GM21737 (cell line): ENCODE results near the gene RIMKLB.
"Not testable (repeated sequence)": the region's sequence is repeated elsewhere in the genome, so short reads cannot be mapped to it uniquely, and the experiment has no call there.

ENCODE experiments used
- ATAC-seq: cut with Tn5 transposase; IDR thresholded peaks from one replicate; pipeline ENCODE4 v1.9.1; 2021; ENCODE audit warnings: mild to moderate bottlenecking, moderate library complexity; ENCODE audit not compliant: unreplicated experiment

The RIMKLB gene

DNA sequence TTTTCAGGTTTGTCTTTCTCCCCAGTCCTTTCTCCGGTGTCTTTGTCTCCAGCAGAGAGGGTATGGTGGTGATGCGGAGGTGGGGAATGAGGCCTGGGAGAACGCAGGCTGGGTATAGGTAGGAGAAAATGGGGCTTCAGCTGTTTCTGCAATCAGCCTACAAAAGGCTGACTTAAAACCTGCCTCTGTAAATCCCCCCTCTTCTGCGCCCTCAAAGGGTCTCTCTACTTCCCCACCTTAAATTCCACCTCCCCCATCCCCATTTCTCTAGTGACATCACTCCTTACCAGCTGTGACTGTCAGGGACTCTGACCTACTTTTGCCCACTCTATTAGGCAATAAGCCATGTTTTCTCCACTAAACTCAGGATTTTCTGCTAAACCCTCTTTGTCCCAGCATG, 8.1 kb upstream of the RIMKLB start:
- ATAC-seq, result no peak

DNA sequence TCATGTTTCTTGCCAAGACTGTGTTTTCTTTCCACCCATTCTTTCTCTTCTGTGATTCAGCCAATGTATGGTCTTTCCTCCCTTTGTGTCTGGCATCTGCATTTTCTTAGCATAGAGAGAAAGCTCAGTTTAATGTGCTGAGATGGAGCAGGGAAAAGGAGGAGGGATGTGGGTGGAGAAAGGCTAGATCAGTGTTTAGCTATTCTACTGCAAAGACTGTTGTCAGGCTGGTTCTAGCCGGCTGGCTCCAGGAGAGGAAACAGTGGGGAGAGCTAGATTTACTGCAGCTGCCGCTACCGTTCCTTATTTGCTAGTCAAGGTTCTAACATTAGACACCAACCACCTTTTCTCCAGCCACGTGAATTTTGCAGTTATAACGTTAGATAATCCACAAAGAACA, 5.2 kb upstream of the RIMKLB start:
- no peak for ATAC-seq

DNA sequence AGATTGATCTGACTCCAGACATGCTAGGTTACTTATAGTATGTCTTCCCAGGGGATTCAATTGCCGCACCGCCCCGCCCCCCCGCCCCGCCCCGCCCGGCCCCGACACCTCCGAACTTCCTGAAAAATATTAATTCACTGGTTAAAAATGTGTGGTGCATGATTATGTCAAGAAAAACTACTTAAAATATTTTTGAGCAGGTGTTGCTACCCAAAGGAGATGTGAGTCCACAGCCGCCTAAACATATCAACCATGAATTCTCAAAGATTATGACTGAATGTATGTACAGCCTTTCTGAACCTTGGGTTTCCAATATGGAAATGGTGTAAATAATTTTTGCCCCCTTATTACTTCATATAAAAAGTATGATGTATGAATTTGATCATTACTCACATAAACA, 2.7 kb upstream of the RIMKLB start:
- no peak for ATAC-seq

DNA sequence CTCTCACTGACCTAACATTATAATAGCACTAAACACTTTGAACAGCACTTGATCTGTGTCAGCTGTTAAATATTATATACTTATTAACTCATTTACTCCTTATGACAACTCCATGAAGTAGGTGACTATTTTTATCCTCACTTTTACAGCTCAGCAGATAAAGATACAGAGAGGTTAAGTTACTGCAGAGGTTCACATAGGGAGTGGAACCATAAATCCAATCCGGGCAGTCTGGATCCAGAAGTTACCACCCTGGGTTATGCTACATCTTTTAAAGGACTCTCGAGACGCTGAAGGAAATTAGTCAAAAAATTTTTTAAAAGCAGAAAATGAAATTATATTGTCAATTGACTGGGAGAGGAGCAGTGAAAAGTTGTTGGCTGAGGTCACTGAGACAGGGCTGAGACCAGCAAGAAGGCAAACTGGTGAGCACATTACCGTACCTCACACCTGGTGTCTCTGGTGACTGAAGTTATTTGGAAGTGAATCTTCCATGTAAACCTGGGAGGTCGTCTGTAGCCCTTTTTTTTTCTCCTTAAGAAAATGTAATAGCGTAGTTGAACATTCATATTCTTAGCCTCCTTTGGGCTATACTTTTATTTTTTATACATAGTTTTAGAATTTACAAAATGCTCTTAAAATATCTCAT, 1.2 kb upstream of the RIMKLB start:
- no peak for ATAC-seq

DNA sequence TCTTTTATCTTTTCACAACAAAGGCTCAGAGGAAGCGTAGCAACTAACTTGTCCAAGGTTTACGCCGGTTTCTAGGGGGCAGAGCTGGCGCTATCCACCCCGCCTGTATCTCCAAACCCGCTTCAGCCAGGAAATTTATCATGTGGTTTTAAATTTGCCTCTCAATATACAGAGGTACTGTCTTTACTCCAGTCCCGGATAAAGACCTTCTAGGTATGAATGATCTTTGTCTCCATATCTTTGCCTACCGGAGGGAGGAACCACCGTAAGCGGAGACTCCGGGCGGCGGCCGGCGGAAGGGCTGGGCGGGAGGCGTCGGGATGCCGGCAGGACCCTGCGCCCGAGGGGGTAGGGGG, 693 bp upstream of the RIMKLB start:
- peak; percentile 7 for ATAC-seq

DNA sequence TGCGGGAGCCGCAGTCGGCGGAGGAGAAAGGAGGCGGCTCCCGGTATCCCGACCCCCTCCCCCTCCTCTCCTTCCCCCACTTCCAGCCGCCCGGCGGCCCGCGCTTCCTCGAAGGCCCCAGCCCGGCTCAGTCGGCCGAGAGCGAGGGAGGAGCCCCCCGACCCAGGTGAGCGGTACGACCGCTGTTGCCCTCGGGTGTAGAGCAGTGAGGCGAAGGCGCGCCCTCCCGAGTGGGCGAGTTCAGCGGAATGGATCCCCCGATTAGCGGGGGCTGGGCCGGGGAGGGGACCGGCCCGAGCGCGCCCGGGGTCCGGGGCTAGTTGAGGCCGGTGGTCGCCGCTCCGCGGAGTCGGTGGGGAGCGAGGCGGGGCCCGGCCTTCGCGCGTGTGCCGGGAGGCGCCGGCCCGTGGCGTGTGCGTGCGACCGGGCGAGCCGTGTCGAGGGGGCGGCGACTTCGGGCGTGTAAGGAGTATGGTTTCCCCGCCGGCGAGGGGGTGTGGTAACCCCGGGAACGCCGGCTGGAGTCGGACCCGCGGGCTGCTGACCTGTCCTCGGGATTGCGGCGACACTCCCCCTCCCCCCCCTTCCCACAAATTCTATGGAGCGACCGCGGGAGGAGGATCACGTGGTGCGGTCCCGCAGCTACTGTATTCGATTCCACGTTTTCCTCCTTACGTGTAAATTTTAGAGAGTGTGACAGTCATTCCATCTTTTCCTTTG, 501 bp downstream of the RIMKLB start:
- ATAC-seq, result peak; percentile 25

DNA sequence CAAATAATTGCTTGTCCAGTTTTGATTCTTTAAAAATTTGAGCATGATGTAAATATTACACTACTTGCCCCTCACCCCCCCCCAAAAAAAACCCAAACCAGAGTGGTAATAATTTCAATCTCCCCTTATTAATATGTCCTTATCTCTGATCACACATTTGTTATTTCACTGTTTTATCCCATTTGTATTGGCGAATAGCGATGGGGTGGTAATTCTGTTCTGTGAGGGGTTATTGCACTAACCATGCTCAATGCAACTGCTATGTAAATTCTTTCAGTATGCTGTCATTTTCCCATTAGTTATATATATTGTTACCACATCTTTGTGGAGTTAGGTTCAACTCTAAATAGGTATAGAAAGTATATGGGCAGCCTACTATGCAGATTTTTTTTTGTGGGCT, 1.1 kb downstream of the RIMKLB start:
- ATAC-seq, result no peak

DNA sequence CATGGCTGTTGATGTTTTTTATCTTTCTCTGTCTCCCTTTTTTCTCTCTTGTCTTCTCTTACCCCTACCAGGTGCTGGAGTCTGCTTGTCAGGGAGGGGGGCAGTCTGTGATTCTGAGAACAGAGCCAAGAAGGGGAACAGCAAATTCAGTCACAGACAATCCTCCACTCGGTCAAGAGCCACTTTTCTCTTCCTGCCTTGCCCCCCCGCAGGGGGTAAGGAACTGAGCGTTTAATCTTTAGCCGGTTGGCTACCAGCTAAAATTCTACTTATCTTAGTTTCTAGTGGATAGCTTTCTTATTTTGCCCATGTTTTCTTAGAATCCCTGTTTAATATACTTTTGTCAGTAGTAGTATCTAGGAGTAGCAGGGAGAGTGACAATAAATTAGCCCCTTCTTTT, 1.9 kb downstream of the RIMKLB start:
- no peak for ATAC-seq

DNA sequence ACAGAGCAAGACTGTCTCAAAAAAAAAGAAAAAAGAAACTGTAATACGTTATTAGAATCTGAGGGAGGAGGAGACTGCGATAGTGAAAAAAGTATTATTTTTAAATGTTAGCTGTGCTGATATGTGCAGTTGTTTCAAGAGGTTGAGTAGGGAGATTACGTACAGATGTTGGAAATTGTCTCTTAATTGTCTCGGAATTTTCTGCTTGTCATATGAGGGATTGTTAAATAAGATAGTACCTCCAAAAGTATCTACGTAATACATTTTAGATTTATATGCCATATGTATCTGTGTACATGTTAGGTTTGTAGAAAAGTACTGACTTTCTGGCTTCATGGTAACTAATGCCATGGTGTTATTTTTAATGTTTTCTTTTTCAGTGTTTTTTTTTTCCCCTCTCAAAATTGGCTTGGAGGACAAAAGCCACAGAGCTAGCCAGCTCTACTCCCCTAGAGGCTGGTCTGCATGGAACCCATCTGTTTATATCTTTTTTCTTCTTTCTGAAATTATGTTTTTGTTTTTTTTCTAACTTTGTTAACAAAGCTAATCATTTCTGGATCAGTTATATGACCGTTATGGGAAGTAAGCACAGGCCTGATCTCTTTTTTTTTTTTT, 3.4 kb downstream of the RIMKLB start:
- ATAC-seq, result no peak

DNA sequence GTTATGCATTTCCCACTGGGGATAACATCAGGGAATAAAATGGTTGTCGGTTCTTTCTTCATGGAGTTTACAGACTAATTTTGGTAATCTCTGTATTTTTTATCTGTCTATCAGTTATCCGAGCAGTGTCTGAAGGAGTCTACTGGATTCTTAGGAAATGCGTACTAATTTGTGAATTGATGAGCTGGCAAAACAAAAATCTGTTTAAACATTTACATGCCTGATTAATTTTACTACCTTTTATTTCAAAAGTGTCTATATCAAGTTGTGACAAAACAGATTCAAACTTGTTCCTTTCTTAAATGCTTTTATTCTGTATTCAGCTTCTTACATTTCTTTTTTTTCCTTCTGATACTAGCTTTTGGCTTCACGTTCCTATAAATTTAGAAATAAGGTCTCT, 4.4 kb downstream of the RIMKLB start:
- ATAC-seq, result no peak

DNA sequence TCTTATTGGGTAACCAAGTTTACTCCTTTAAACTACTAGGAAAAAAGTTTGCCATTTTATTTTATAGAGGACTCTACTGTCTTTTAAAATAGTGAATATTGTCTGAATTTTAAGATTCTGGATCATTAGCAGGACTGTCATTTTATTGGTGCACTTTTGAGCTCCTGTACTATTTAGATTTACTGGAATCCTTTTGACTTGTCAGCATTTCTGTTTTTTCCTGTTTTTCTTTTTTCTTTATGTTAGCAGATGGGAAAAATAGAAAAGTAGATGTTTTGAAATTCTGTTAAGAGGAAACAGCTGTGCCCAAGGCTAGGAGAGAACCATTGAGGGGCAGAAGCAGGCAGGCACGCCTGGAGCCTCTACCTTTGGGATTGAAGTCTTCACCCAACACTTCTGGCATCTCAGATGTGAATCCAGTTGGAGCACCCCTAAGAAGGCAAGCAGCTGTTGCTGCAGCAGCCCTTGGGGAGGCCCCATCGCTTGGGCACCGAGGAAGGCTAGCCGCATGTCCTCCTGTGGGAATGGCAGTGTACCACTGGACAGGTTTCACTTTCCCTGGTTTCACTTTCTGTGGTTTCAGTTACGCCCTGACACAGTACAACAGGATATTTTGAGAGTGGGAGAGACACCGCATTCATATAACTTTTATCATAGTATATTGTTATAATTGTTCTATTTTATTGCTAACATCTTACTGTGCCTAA, 11.5 kb downstream of the RIMKLB start:
- ATAC-seq, result no peak

DNA sequence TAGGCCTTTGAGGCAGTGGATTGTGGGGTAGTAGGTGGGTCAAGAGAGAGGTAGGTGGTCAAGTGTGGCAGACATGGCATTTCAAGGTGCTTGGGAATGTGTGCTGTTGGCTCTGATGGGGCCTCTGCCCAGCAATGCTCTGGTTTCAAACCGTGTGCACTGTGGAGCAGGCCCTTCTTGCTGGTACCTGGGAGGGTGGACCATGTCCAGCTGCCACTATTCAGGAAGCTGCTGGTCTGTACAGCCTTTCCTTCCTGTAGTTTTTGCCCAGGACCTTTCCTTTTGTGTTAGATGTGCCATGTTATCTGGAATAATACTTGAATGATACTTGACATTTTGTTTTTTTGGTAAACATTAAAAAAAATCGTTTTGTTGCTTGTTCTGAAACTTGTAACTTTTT, 14.8 kb downstream of the RIMKLB start:
- ATAC-seq, result no peak

DNA sequence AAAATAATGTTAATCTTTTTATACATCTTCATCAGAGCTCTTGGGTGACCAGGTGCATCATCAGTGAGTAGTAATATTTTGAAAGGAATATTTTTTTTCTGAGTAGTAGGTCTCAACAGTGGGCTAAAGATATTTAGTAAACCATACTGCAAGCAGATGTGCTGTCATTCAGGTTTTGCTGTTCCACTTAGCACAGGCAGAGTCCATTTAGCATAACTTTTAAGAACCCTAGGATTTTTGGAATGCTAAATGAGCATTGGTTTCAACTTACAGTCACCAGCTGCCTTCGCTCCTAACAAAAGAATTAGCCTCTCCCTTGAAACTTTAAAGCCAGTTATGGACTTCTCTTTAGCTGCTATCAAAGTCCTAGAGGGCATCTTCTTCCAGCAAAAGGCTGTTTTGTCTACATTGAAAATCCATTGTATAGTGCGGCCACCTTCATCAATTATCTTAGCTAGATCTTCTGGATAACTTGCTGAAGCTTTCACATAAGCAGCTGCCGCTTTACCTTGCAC, 24.6 kb downstream of the RIMKLB start:
- ATAC-seq, result no peak

DNA sequence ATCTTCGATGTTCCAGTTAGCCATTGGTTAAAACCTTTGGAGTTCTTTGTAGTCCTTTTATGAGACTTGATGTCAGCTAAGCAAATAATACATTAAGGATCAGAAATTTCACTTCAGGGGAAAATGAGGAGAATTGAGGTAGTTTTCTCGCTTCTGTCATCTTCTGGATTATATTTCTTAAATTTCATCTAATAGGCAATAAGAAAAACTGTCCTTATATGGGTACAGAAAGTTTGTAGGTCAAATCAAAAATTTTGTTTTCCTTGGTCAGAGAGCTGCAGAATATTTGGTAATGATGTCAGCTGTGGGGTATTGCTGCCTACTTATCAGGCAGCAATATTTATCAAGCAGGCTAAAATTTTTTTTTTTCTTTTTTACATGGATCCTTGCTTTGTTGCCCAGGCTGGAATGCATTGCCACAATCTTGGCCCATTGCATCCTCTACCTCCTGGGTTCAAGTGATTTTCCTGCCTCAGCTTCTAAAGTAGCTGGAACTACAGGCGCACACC, 37.1 kb downstream of the RIMKLB start:
- no peak for ATAC-seq

DNA sequence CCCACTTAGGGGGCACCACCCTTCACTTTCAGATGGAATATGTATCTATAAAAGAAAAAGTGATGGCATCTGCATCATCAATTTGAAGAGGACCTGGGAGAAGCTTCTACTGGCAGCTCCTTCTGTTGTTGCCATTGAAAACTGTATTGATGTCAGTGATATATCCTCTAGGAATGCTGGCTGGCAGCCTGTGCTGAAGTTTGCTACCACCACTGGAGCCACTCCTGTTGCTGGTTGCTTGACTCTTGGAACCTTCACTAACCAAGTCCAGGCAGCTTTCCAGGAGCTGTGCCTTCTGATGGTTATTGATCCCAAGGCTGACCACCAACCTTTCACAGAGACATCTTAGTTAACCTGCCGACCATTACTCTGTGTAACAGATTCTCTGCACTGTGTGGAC, 44.7 kb downstream of the RIMKLB start:
- no peak for ATAC-seq

DNA sequence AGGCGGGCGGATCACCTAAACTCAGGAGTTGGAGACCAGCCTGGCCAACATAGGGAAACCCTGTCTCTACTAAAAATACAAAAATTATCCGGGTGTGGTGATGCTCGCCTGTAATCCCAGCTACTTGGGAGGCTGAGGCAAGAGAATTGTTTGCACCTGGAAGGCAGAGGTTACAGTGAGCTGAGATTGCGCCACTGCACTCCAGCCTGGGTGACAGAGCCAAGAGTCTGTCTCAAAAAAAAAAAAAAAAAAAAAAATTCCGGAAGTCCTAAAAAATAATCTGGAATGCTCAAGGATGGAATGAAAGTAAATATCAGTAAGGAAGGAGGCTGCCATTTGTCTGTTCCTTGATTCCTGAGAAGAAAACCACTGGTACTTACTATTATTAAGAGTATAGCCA, 45.3 kb downstream of the RIMKLB start:
- not testable (repeated sequence) for ATAC-seq

DNA sequence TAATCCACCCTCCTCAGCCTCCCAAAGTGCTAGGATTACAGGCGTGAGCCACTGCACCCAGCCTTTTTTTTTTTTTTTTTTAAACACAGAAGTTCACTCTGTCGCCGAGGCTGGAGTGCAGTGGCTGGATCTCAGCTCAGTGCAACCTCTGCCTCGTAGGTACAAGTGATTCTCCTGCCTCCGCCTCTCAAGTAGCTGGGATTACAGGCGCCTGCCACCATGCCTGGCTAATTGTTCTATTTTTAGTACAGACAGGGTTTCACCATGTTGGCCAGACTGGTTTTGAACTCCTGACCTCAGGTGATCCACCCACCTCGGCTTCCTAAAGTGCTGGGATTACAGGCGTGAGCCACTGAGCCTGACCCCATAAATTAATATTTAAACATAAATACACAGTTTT, 47.8 kb downstream of the RIMKLB start:
- ATAC-seq, result not testable (repeated sequence)

DNA sequence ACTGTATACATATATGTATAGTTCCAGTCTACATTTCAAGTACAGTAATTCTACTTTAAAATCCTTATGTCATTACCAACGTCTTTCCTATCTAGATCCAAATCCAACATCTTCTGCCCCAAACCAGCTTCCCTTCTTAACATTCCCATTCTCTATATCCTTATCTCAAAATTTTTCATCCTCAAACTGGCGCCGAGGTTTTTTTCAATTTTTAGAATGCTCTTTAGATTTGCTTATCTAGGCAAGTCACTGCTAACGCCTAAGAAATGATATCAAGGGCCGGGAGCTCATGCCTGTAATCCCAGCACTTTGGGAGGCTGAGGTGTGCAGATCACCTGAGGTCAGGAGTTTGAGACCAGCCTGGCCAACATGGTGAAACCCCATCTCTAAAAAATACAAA, 48.3 kb downstream of the RIMKLB start:
- no peak for ATAC-seq

DNA sequence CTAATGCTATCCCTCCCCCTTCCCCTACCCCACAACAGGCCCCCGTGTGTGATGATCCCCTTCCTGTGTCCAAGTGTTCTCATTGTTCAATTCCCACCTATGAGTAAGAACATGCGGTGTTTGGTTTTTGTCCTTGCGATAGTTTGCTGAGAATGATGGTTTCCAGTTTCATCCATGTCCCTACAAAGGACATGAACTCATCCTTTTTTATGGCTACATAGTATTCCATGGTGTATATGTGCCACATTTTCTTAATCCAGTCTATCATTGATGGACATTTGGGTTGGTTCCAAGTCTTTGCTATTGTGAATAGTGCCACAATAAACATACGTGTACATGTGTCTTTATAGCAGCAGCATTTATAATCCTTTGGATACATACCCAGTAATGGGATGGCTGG, 62.3 kb downstream of the RIMKLB start:
- ATAC-seq, result not testable (repeated sequence)

DNA sequence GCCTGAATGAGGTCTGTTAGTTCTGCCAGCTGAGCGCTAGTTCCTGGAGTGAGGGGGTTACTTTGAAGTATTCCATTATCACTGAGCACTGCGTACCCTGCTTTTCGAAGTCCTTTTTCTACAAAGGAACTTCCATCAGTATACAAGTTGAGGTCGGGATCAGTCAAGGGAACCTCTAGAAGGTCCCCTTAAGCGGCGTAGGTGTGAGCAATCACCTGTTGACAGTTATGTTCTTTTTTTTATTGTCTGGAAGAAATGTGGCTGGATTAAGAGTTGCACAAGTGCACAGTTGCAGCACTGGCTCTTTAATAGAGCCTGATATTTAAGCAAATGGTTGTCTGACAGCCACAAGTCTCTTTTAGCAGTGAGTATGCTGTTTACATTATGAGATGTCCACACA, 64.9 kb downstream of the RIMKLB start:
- not testable (repeated sequence) for ATAC-seq

DNA sequence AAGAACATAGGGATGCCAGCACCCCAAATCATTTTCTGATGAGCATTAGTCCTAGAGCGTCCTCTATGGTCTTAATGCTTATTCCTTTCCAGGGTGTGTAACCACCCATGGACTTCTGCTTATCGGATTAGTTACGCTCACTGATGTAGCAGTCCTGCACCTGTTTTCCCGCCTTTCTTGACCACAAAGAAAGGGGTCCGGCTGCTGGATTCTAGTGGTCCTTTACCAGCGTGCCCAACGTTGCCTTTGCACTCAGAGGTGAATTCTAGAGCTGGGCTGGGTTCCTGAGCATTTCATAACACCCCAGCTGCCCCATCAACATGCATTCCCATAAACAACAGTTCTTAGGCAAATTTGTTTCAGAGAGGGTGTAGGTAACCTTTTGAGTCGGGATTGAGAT, 68.3 kb downstream of the RIMKLB start:
- not testable (repeated sequence) for ATAC-seq
